ENCODE results near the gene ARMCX2.
A peak's percentile ranks its signal among the peaks of the same experiment; 100 is the strongest.
"Not testable (repeated sequence)": the region's sequence is repeated elsewhere in the genome, so short reads cannot be mapped to it uniquely, and the experiment has no call there.

Gene ARMCX2

GRCh38 chrX:101659601-101660063, at the start of gene ARMCX2:
Gene ARMCX2 (minus strand): TSS chrX:101659850. CDS start chrX:101657588, 2,262 bp downstream.
- DNase-seq: no peak

- DNase-seq: no peak
Observed at GRCh38 chrX:101709384-101709783, 49.7 kb upstream of the ARMCX2 start.

GRCh38 chrX:101708163-101708562, 48.5 kb upstream of the ARMCX2 start:
- DNase-seq: no peak

- no peak for DNase-seq
Observed at GRCh38 chrX:101693476-101693875, 33.8 kb upstream of the ARMCX2 start.

- no peak for DNase-seq
Observed at GRCh38 chrX:101691835-101692234, 32.2 kb upstream of the ARMCX2 start.

GRCh38 chrX:101686574-101686973, 26.9 kb upstream of the ARMCX2 start:
- DNase-seq: no peak

- DNase-seq: no peak
Observed at GRCh38 chrX:101685923-101686322, 26.3 kb upstream of the ARMCX2 start.

GRCh38 chrX:101682723-101683122, 23.1 kb upstream of the ARMCX2 start:
- no peak for DNase-seq

GRCh38 chrX:101677028-101677427, 17.4 kb upstream of the ARMCX2 start:
- no peak for DNase-seq

- no peak for DNase-seq
Observed at GRCh38 chrX:101676571-101676970, 16.9 kb upstream of the ARMCX2 start.

- no peak for DNase-seq
Observed at GRCh38 chrX:101668143-101668542, 8.5 kb upstream of the ARMCX2 start.

- DNase-seq: no peak
Observed at GRCh38 chrX:101658661-101659491, 774 bp downstream of the ARMCX2 start.

GRCh38 chrX:101657495-101657894, 2.2 kb downstream of the ARMCX2 start:
- no peak for DNase-seq

- no peak for DNase-seq
Observed at GRCh38 chrX:101656817-101657216, 2.8 kb downstream of the ARMCX2 start.

- DNase-seq: no peak
Observed at GRCh38 chrX:101655534-101655933, 4.1 kb downstream of the ARMCX2 start.

- DNase-seq: not testable (repeated sequence)
Observed at GRCh38 chrX:101647716-101648115, 11.9 kb downstream of the ARMCX2 start.

GRCh38 chrX:101642093-101642492, 17.6 kb downstream of the ARMCX2 start:
- no peak for DNase-seq

- no peak for DNase-seq
Observed at GRCh38 chrX:101639583-101639982, 20.1 kb downstream of the ARMCX2 start.

GRCh38 chrX:101619364-101619763, 40.3 kb downstream of the ARMCX2 start:
- DNase-seq: no peak

- peak; percentile 45 for DNase-seq
Observed at GRCh38 chrX:101617211-101618191, 42.1 kb downstream of the ARMCX2 start, which contains the start of gene ARMCX6. Gene ARMCX6 (minus strand): TSS chrX:101618000. CDS start chrX:101616620, 1,380 bp downstream.

GRCh38 chrX:101605728-101606127, 53.9 kb downstream of the ARMCX2 start:
- no peak for DNase-seq

Data from GDM1 (cell line).